Ishikawa (cell line): ENCODE measurements around the gene SLC25A39.

Experiments used
- CREB1 ChIP-seq: IDR thresholded peaks from 2 replicates; pipeline ENCODE4 v1.6.1; 2012; ENCODE audit warnings: low read depth
- EP300 ChIP-seq: IDR thresholded peaks from 2 replicates; pipeline ENCODE4 v1.6.1; 2012; ENCODE audit warnings: borderline replicate concordance
- REST ChIP-seq: IDR thresholded peaks from 2 replicates; pipeline ENCODE4 v1.6.1; 2012; ENCODE audit warnings: low read depth, mild to moderate bottlenecking
- TAF1 ChIP-seq: IDR thresholded peaks from 2 replicates; pipeline ENCODE4 v1.6.1; 2012; ENCODE audit warnings: low read depth, mild to moderate bottlenecking
- USF1 ChIP-seq: IDR thresholded peaks from 2 replicates; pipeline ENCODE4 v1.6.1; 2012
- TF ChIP-seq, protein P1 (sequence below): IDR thresholded peaks from 2 replicates; pipeline ENCODE4 v1.6.1; 2012

- TF ChIP-seq REST (no peak), TAF1 (no peak), EP300 (no peak), CREB1 (no peak), USF1 (no peak)
- TF ChIP-seq, protein P1, sequence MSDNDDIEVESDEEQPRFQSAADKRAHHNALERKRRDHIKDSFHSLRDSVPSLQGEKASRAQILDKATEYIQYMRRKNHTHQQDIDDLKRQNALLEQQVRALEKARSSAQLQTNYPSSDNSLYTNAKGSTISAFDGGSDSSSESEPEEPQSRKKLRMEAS = no peak
Observed at GRCh38 chr17:44283344-44284023, 41.1 kb downstream of the SLC25A39 start.
